Prostate gland (tissue), 2 donors: ENCODE measurements around the gene FAM163B. TPM values are rescaled to one million over a fixed set of nuclear protein-coding genes. Genes with fewer than 3 reads are reported as not detected.

Experiments
- DNase-seq: peaks from one replicate; pipeline ENCODE4 v3.0.0-alpha.2; 2019; ENCODE audit warnings: low spot score
- H3K27ac ChIP-seq, 2 donors: fragments of 200-600 bp; sonication (generic); 2 replicates each; pipeline ENCODE4 v1.5.1; 2017 to 2019
- H3K27me3 ChIP-seq: fragments of 200-600 bp; sonication (generic); replicated peaks from 2 replicates; pipeline ENCODE4 v1.5.1; 2019; ENCODE audit not compliant: insufficient read depth
- H3K36me3 ChIP-seq, 2 donors: fragments of 200-600 bp; sonication (generic); 1 replicate in 1 of 2; 2 replicates in 1 of 2; pipeline versions ENCODE4 v1.5.1 to v1.8.1; 2017 to 2019
- H3K4me1 ChIP-seq: fragments of 200-600 bp; sonication (generic); replicated peaks from 2 replicates; pipeline ENCODE4 v1.5.1; 2019
- H3K4me3 ChIP-seq, 2 donors: fragments of 200-600 bp; sonication (generic); 2 replicates each; pipeline ENCODE4 v1.5.1; 2017 to 2019
- H3K9me3 ChIP-seq: fragments of 200-600 bp; sonication (generic); 2 replicates; pipeline ENCODE4 v1.5.1; 2017
- CTCF ChIP-seq, 4 experiments: fragments of 200-600 bp in 2 of 4; fragments of 450-650 bp in 2 of 4; sonication (generic) in 2 of 4; IDR thresholded peaks; 1 replicate in 3 of 4; 2 replicates in 1 of 4; pipeline ENCODE4 v1.5.1; 2016 to 2019; ENCODE audit warnings: antibody characterized with exemption in 4 of 4, mild to moderate bottlenecking in 2 of 4, moderate library complexity in 2 of 4
- POLR2A ChIP-seq: fragments of 450-650 bp; IDR thresholded peaks from one replicate; pipeline ENCODE4 v1.6.1; 2016; ENCODE audit warnings: antibody characterized with exemption, mild to moderate bottlenecking
- POLR2AphosphoS5 ChIP-seq: sonication (generic); formaldehyde crosslinking; IDR thresholded peaks from one replicate; pipeline ENCODE4 v1.6.1; 2017; ENCODE audit warnings: antibody characterized with exemption
- WGBS: methylation state at CpG from one replicate; pipeline ENCODE4 v1.1.5; 2018; 5-methylcytosine and 5-hydroxymethylcytosine counted together
- intact Hi-C: fragments of 100-400 bp; cut with DNase I; formaldehyde crosslinking; loops from one replicate; pipeline ENCODE4 v1.14.2; 2022
- total RNA-seq, 2 donors: library from RNA; depleted of rRNA; stranded (reverse); fragments of >200 nt; gene quantifications; one replicate each; pipeline ENCODE4 v1.1.0, GENCODE V29; 2016

FAM163B gene
- total RNA-seq, 2 donors from 2014 or later = 0.85 TPM; not detected in 1

- H3K4me1 ChIP-seq = no peaks in the 10 kb centered on the region
- H3K27me3 ChIP-seq = peaks cover 2% of the 10 kb centered on the region
- no peaks in the 10 kb centered on the region for H3K36me3 ChIP-seq
- H3K4me3 ChIP-seq = no peak overlapping the region
- intact Hi-C loops = no loop called here
- no peak for DNase-seq
- no peak for TF ChIP-seq CTCF (IDR thresholded peaks at IDR 0.05)
- no peak for TF ChIP-seq POLR2AphosphoS5
- 69% methylated on average over 7 of the region's 7 CpGs for WGBS
- H3K27ac ChIP-seq = no peak overlapping the region
- no peaks in the 10 kb centered on the region for H3K9me3 ChIP-seq
These were observed 8.4 kb downstream of the FAM163B start for GRCh38 chr9:133600739-133601138.

- peaks cover 2% of the 10 kb centered on the region for H3K27me3 ChIP-seq
- 92% methylated on average over 6 of the region's 6 CpGs for WGBS
- H3K27ac ChIP-seq = no peak overlapping the region
- H3K4me1 ChIP-seq = no peaks in the 10 kb centered on the region
- H3K4me3 ChIP-seq = no peak overlapping the region
- no peaks in the 10 kb centered on the region for H3K36me3 ChIP-seq
- H3K9me3 ChIP-seq = no peaks in the 10 kb centered on the region
- intact Hi-C loops = no loop called here
- TF ChIP-seq CTCF (IDR thresholded peaks at IDR 0.05) (no peak), POLR2AphosphoS5 (no peak), POLR2A (no peak)
- no peak for DNase-seq
These were observed 9.6 kb downstream of the FAM163B start for GRCh38 chr9:133599470-133600173.

GRCh38 chr9:133598978-133599377, 10.2 kb downstream of the FAM163B start:
- Histone ChIP-seq H3K4me3 (no peak overlapping the region), H3K27ac (no peak overlapping the region), H3K27me3 (peaks cover 2% of the 10 kb centered on the region), H3K36me3 (no peaks in the 10 kb centered on the region), H3K9me3 (no peaks in the 10 kb centered on the region), H3K4me1 (no peaks in the 10 kb centered on the region)
- WGBS = 91% methylated on average over 7 of the region's 7 CpGs
- DNase-seq = no peak
- TF ChIP-seq POLR2AphosphoS5 (no peak), POLR2A (no peak), CTCF (IDR thresholded peaks at IDR 0.05) (no peak)
- intact Hi-C loops = no loop called here

GRCh38 chr9:133597316-133597957, 11.8 kb downstream of the FAM163B start:
- no peak overlapping the region for H3K27ac ChIP-seq
- intact Hi-C loops = no loop called here
- no peak overlapping the region for H3K4me3 ChIP-seq
- H3K27me3 ChIP-seq = no peaks in the 10 kb centered on the region
- no peaks in the 10 kb centered on the region for H3K36me3 ChIP-seq
- no peaks in the 10 kb centered on the region for H3K4me1 ChIP-seq
- no peaks in the 10 kb centered on the region for H3K9me3 ChIP-seq
- TF ChIP-seq CTCF (IDR thresholded peaks at IDR 0.05) = no peak
- DNase-seq = no peak
- WGBS = 80% methylated on average over 7 of the region's 7 CpGs

- TF ChIP-seq CTCF (IDR thresholded peaks at IDR 0.05) (no peak), POLR2A (no peak), POLR2AphosphoS5 (no peak)
- no peaks in the 10 kb centered on the region for H3K27me3 ChIP-seq
- H3K4me1 ChIP-seq = no peaks in the 10 kb centered on the region
- DNase-seq = no peak
- no peak overlapping the region for H3K27ac ChIP-seq
- H3K36me3 ChIP-seq = no peaks in the 10 kb centered on the region
- 76% methylated on average over 8 of the region's 8 CpGs for WGBS
- intact Hi-C loops = no loop called here
- H3K9me3 ChIP-seq = no peaks in the 10 kb centered on the region
- H3K4me3 ChIP-seq = no peak overlapping the region
These were observed 13.3 kb downstream of the FAM163B start for GRCh38 chr9:133595910-133596309.
